Measurements from ENCODE around the gene WDR18.

WDR18 gene

DNA sequence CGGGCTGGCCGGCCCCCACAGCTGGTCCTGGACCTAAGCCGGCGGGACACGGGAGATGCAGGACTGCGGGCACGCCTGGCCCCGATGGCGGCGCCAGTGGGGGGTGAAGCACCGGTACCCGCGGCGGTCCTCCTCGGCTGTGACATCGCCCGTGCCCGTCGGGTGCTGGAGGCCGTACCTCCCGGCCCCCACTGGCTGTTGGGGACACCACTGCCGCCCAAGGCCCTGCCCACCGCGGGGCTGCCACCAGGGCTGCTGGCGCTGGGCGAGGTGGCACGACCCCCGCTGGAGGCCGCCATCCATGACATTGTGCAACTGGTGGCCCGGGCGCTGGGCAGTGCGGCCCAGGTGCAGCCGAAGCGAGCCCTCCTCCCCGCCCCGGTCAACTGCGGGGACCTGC, 19.1 kb downstream of the WDR18 start:
- H3K4me3 ChIP-seq (ENCODE audit: low read depth, low read length), result no peak overlapping the region
- no peak for DNase-seq (ENCODE audit: low read depth)
- TF ChIP-seq, protein P1, sequence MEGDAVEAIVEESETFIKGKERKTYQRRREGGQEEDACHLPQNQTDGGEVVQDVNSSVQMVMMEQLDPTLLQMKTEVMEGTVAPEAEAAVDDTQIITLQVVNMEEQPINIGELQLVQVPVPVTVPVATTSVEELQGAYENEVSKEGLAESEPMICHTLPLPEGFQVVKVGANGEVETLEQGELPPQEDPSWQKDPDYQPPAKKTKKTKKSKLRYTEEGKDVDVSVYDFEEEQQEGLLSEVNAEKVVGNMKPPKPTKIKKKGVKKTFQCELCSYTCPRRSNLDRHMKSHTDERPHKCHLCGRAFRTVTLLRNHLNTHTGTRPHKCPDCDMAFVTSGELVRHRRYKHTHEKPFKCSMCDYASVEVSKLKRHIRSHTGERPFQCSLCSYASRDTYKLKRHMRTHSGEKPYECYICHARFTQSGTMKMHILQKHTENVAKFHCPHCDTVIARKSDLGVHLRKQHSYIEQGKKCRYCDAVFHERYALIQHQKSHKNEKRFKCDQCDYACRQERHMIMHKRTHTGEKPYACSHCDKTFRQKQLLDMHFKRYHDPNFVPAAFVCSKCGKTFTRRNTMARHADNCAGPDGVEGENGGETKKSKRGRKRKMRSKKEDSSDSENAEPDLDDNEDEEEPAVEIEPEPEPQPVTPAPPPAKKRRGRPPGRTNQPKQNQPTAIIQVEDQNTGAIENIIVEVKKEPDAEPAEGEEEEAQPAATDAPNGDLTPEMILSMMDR (IDR thresholded peaks at IDR 0.05; ENCODE audit: control insufficient read depth, extremely low read depth, insufficient read depth), result no peak

DNA sequence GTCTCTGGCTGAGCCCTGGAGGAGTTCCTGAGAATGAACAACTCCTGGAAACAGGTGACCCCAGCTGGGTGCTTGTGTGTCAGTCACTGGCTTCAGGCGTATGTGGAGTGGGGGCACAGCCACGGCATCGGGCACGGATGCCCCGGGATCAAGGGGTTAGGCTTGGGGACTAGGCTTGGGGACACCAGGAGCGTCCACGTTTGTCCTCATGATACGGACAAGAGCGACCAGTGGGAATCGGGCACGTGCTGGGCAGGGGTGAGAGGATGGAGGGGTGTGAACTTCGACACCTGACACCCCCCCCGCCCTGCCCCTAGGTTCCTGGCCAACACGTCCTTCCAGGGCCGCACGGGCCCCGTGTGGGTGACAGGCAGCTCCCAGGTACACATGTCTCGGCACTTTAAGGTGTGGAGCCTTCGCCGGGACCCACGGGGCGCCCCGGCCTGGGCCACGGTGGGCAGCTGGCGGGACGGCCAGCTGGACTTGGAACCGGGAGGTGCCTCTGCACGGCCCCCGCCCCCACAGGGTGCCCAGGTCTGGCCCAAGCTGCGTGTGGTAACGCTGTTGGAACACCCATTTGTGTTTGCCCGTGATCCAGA, 20.2 kb downstream of the WDR18 start:
- no peak overlapping the region for H3K4me3 ChIP-seq (ENCODE audit: low read depth, low read length)
- TF ChIP-seq, protein P1 (IDR thresholded peaks at IDR 0.05; ENCODE audit: control insufficient read depth, extremely low read depth, insufficient read depth), result no peak
- no peak for DNase-seq (ENCODE audit: low read depth)

DNA sequence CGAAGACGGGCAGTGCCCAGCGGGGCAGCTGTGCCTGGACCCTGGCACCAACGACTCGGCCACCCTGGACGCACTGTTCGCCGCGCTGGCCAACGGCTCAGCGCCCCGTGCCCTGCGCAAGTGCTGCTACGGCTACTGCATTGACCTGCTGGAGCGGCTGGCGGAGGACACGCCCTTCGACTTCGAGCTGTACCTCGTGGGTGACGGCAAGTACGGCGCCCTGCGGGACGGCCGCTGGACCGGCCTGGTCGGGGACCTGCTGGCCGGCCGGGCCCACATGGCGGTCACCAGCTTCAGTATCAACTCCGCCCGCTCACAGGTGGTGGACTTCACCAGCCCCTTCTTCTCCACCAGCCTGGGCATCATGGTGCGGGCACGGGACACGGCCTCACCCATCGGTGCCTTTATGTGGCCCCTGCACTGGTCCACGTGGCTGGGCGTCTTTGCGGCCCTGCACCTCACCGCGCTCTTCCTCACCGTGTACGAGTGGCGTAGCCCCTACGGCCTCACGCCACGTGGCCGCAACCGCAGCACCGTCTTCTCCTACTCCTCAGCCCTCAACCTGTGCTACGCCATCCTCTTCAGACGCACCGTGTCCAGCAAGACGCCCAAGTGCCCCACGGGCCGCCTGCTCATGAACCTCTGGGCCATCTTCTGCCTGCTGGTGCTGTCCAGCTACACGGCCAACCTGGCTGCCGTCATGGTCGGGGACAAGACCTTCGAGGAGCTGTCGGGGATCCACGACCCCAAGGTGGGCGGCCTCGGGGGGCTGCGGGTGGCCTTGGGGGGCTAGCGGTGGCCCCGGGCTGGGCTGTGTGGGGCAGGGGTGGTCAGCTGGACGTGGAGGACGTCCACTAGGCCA, 20.9 kb downstream of the WDR18 start:
- no peak overlapping the region for H3K4me3 ChIP-seq (ENCODE audit: low read depth, low read length)
- TF ChIP-seq, protein P1 (IDR thresholded peaks at IDR 0.05; ENCODE audit: control insufficient read depth, extremely low read depth, insufficient read depth), result no peak
- no peak for DNase-seq (ENCODE audit: low read depth)

DNA sequence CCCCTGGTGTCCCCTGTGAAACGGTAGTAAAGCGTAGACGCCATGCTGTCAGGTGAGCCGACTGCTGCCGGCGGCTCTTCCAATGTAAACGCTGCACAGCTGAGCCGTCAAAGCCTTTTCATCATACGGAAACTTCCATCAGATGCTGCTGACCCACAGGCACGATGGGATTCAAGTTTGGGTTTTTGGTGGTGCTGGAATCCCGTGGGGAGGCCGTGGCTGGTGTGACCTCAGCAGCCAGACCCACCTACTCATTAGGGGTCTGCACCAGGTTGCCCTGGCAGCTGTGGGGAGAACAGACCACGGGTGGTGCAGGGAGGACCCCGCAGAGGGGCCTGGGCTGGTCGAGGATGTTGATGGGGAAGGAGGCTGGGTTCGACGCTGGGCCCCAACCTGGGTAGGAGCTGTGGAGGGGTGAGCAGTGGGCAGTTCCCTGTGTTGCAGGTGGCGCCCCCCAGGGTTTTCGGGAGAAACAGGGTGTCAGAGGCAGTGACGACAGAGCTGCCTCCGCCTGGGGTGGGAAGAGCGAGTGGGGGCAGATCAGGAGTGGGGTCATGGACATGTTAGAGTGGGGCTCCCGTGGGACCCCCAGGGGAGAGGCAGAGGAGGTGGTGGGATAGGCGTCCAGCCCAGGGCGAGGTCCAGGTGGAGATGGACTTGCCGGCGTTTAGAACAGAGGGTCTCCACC, 22.7 kb downstream of the WDR18 start:
- H3K4me3 ChIP-seq (ENCODE audit: low read depth, low read length), result no peak overlapping the region
- TF ChIP-seq, protein P1 (IDR thresholded peaks at IDR 0.05; ENCODE audit: control insufficient read depth, extremely low read depth, insufficient read depth), result no peak
- no peak for DNase-seq (ENCODE audit: low read depth)

DNA sequence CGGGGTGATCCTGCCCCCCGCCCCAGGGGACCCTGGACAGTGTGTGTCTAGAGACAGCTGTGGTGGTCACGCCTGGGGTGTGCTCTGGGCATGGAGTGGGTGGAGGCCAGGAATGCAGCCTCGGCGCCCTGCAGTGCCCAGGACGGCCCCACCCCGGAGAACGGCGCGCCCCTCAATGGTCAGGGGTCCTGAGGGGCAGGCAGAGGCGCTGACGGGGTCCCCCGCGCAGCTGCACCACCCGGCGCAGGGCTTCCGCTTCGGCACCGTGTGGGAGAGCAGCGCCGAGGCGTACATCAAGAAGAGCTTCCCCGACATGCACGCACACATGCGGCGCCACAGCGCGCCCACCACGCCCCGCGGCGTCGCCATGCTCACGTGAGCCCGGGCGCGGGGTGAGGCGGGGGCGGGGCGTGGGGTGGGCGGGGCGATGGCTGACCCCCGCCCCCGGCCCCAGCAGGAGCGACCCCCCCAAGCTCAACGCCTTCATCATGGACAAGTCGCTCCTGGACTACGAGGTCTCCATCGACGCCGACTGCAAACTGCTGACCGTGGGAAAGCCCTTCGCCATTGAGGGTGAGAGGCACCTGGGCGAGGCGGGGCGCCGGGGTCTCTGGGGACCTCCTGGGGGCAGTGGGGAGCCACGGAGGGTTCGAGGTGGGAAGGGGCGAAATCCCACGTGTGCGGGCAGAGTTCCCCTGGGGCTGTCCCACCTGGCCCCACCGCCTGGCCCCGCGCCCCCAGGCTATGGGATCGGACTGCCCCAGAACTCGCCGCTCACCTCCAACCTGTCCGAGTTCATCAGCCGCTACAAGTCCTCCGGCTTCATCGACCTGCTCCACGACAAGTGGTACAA, 23.5 kb downstream of the WDR18 start:
- DNase-seq (ENCODE audit: low read depth), result no peak
- H3K4me3 ChIP-seq (ENCODE audit: low read depth, low read length), result no peak overlapping the region
- TF ChIP-seq, protein P1 (IDR thresholded peaks at IDR 0.05; ENCODE audit: control insufficient read depth, extremely low read depth, insufficient read depth), result no peak

DNA sequence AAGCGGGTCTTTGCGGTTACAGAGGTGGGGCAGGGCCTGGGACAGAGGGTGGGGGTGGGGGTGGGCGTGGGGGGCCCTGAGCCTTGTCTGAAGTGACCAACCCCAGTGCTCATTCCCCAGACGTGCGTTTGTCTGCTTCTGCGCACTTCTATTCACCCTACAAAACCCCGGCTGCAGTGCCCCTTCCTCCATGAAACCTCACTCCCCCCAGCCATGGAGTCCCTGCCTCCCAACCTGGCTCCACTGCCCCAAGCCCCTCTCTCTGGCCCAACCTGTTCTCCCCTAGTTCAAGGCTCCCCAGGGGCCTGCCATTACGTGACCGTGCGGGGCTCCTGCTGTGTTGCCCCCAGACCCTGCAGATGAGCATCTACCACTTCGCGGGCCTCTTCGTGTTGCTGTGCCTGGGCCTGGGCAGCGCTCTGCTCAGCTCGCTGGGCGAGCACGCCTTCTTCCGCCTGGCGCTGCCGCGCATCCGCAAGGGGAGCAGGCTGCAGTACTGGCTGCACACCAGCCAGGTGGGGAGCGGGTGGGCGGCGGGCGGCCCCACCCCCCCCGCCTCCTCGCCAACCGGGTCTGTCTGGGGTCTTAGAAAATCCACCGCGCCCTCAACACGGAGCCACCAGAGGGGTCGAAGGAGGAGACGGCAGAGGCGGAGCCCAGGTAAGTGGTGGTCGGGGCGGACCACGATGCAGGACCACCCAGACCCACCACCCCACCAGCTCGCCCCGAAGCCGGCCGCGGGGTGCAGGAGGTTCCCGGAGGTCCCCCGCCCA, 24.3 kb downstream of the WDR18 start:
- DNase-seq (ENCODE audit: low read depth), result no peak
- no peak overlapping the region for H3K4me3 ChIP-seq (ENCODE audit: low read depth, low read length)
- TF ChIP-seq, protein P1 (IDR thresholded peaks at IDR 0.05; ENCODE audit: control insufficient read depth, extremely low read depth, insufficient read depth), result no peak
